ENCODE measurements around the gene DDX55. TPM values are rescaled to one million over a fixed set of nuclear protein-coding genes. Genes with fewer than 3 reads are reported as not detected.
A peak's percentile ranks its signal among the peaks of the same experiment; 100 is the strongest.

DDX55 gene
- total and polyA plus RNA-seq, 2 of the 13 experiments (the other 11 are each of a cell fraction or from before 2014, with no cell fraction given) = 22.2 to 37.0 TPM

- TF ChIP-seq, protein P1, sequence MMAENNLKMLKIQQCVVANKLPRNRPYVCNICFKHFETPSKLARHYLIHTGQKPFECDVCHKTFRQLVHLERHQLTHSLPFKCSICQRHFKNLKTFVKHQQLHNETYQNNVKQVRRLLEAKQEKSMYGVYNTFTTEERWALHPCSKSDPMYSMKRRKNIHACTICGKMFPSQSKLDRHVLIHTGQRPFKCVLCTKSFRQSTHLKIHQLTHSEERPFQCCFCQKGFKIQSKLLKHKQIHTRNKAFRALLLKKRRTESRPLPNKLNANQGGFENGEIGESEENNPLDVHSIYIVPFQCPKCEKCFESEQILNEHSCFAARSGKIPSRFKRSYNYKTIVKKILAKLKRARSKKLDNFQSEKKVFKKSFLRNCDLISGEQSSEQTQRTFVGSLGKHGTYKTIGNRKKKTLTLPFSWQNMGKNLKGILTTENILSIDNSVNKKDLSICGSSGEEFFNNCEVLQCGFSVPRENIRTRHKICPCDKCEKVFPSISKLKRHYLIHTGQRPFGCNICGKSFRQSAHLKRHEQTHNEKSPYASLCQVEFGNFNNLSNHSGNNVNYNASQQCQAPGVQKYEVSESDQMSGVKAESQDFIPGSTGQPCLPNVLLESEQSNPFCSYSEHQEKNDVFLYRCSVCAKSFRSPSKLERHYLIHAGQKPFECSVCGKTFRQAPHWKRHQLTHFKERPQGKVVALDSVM (CRISPR knock-in tag; IDR thresholded peaks at IDR 0.05) = no peak
- TF ChIP-seq ZHX2 (IDR thresholded peaks at IDR 0.05; ENCODE audit: low read depth) (peak; percentile 97), ZHX2 (CRISPR knock-in tag; IDR thresholded peaks at IDR 0.05; ENCODE audit: borderline replicate concordance) (no peak), CERS6 (CRISPR knock-in tag; IDR thresholded peaks at IDR 0.05) (no peak), ATF6 (CRISPR knock-in tag; conservative IDR thresholded peaks at IDR 0.05) (no peak; the same call in 1 of the 2 replicates), ZFP62 (CRISPR knock-in tag; IDR thresholded peaks at IDR 0.05) (peak; percentile 84; the same call in 1 of the 2 replicates), HMG20B (CRISPR knock-in tag; conservative IDR thresholded peaks at IDR 0.05) (no peak), ARNT2 (CRISPR knock-in tag; IDR thresholded peaks at IDR 0.05; ENCODE audit: low read depth) (peak; percentile 93; the same call in 1 of the 2 replicates), ZFP41 (CRISPR knock-in tag; IDR thresholded peaks at IDR 0.05; ENCODE audit: borderline replicate concordance) (peak; percentile 50; the same call in 1 of the 2 replicates), CSRNP1 (CRISPR knock-in tag; IDR thresholded peaks at IDR 0.05) (peak; percentile 65), HNRNPK (IDR thresholded peaks at IDR 0.05; ENCODE audit: low read depth, low read length, poor library complexity, severe bottlenecking) (no peak), ZNF607 (CRISPR knock-in tag; IDR thresholded peaks at IDR 0.05; ENCODE audit: borderline replicate concordance) (0 out of 2 replicates have a peak, but pooled peaks have one; percentile 42)
- TF ChIP-seq, protein P2, sequence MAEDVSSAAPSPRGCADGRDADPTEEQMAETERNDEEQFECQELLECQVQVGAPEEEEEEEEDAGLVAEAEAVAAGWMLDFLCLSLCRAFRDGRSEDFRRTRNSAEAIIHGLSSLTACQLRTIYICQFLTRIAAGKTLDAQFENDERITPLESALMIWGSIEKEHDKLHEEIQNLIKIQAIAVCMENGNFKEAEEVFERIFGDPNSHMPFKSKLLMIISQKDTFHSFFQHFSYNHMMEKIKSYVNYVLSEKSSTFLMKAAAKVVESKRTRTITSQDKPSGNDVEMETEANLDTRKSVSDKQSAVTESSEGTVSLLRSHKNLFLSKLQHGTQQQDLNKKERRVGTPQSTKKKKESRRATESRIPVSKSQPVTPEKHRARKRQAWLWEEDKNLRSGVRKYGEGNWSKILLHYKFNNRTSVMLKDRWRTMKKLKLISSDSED (CRISPR knock-in tag; IDR thresholded peaks at IDR 0.05) = no peak
These were observed 31.7 kb downstream of the DDX55 start, which contains the start of the genes EIF2B1 and GTF2H3 (continued) for GRCh38 chr12:123633379-123634141.

All from HepG2 (cell line).